Measurements from ENCODE around the gene SLC5A12.

SLC5A12 gene

DNA sequence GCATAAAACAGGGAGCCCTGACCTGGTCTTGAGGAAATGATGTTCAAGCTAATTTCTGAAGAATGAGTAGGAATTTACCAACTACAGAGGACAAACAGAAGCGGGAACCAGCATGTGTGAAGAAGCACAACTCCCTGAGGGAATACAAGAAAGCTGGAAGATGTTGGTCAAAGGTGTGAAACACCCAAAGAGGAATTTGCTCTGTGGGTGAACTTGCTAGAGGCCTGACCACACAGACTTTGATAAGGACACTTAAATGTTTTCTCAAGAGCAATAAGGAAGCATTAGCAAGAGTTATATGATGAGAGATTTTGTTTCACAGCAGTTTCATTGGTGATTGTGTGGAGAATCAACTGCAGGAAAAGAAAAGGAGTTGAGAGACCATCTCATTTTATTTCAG, 17.6 kb downstream of the SLC5A12 start:
- DNase-seq (ENCODE audit: low read depth in 1 of 2, low spot score in 1 of 2), result no peak
- no peak for TF ChIP-seq POLR2AphosphoS5 (IDR thresholded peaks at IDR 0.05; ENCODE audit: low read depth)
- no peak for TF ChIP-seq SPI1 (IDR thresholded peaks at IDR 0.05; ENCODE audit: borderline replicate concordance, low read depth)
- TF ChIP-seq, protein P1, sequence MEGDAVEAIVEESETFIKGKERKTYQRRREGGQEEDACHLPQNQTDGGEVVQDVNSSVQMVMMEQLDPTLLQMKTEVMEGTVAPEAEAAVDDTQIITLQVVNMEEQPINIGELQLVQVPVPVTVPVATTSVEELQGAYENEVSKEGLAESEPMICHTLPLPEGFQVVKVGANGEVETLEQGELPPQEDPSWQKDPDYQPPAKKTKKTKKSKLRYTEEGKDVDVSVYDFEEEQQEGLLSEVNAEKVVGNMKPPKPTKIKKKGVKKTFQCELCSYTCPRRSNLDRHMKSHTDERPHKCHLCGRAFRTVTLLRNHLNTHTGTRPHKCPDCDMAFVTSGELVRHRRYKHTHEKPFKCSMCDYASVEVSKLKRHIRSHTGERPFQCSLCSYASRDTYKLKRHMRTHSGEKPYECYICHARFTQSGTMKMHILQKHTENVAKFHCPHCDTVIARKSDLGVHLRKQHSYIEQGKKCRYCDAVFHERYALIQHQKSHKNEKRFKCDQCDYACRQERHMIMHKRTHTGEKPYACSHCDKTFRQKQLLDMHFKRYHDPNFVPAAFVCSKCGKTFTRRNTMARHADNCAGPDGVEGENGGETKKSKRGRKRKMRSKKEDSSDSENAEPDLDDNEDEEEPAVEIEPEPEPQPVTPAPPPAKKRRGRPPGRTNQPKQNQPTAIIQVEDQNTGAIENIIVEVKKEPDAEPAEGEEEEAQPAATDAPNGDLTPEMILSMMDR (IDR thresholded peaks at IDR 0.05; ENCODE audit: insufficient read depth, low read length), result no peak
- TF ChIP-seq, protein P2, sequence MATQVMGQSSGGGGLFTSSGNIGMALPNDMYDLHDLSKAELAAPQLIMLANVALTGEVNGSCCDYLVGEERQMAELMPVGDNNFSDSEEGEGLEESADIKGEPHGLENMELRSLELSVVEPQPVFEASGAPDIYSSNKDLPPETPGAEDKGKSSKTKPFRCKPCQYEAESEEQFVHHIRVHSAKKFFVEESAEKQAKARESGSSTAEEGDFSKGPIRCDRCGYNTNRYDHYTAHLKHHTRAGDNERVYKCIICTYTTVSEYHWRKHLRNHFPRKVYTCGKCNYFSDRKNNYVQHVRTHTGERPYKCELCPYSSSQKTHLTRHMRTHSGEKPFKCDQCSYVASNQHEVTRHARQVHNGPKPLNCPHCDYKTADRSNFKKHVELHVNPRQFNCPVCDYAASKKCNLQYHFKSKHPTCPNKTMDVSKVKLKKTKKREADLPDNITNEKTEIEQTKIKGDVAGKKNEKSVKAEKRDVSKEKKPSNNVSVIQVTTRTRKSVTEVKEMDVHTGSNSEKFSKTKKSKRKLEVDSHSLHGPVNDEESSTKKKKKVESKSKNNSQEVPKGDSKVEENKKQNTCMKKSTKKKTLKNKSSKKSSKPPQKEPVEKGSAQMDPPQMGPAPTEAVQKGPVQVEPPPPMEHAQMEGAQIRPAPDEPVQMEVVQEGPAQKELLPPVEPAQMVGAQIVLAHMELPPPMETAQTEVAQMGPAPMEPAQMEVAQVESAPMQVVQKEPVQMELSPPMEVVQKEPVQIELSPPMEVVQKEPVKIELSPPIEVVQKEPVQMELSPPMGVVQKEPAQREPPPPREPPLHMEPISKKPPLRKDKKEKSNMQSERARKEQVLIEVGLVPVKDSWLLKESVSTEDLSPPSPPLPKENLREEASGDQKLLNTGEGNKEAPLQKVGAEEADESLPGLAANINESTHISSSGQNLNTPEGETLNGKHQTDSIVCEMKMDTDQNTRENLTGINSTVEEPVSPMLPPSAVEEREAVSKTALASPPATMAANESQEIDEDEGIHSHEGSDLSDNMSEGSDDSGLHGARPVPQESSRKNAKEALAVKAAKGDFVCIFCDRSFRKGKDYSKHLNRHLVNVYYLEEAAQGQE (IDR thresholded peaks at IDR 0.05; ENCODE audit: insufficient replicate concordance, low read depth), result no peak
- TF ChIP-seq GABPA (IDR thresholded peaks at IDR 0.05; ENCODE audit: low read depth), result no peak

GRCh38 chr11:26703411-26704191, 18.3 kb downstream of the SLC5A12 start:
- no peak for DNase-seq (ENCODE audit: low read depth in 1 of 2, low spot score in 1 of 2)
- Histone ChIP-seq H3K27me3 (ENCODE audit: insufficient read depth, poor library complexity, severe bottlenecking) (no peaks in the 10 kb centered on the region), H3K27ac (replicated peaks) (no peak overlapping the region), H3K4me3 (replicated peaks; ENCODE audit: insufficient read depth, low read length) (no peak overlapping the region)
- TF ChIP-seq POLR2AphosphoS5 (IDR thresholded peaks at IDR 0.05; ENCODE audit: low read depth) (no peak), SPI1 (IDR thresholded peaks at IDR 0.05; ENCODE audit: borderline replicate concordance, low read depth) (no peak), GABPA (IDR thresholded peaks at IDR 0.05; ENCODE audit: low read depth) (no peak)
- TF ChIP-seq, protein P1 (IDR thresholded peaks at IDR 0.05; ENCODE audit: insufficient read depth, low read length), result no peak
- TF ChIP-seq, protein P2 (IDR thresholded peaks at IDR 0.05; ENCODE audit: insufficient replicate concordance, low read depth), result no peak

More for the DNA sequence above, 17.6 kb downstream of the SLC5A12 start:
- no peak overlapping the region for H3K4me3 ChIP-seq (replicated peaks; ENCODE audit: insufficient read depth, low read length)
- H3K27ac ChIP-seq (replicated peaks), result no peak overlapping the region
- no peaks in the 10 kb centered on the region for H3K27me3 ChIP-seq (ENCODE audit: insufficient read depth, poor library complexity, severe bottlenecking)

GRCh38 chr11:26702406-26702805, 19.5 kb downstream of the SLC5A12 start:
- TF ChIP-seq, protein P2 (IDR thresholded peaks at IDR 0.05; ENCODE audit: insufficient replicate concordance, low read depth), result no peak
- TF ChIP-seq, protein P1 (IDR thresholded peaks at IDR 0.05; ENCODE audit: insufficient read depth, low read length), result no peak
- TF ChIP-seq POLR2AphosphoS5 (IDR thresholded peaks at IDR 0.05; ENCODE audit: low read depth) (no peak), GABPA (IDR thresholded peaks at IDR 0.05; ENCODE audit: low read depth) (no peak), SPI1 (IDR thresholded peaks at IDR 0.05; ENCODE audit: borderline replicate concordance, low read depth) (no peak)
- H3K4me3 ChIP-seq (replicated peaks; ENCODE audit: insufficient read depth, low read length), result no peak overlapping the region
- DNase-seq (ENCODE audit: low read depth in 1 of 2, low spot score in 1 of 2), result no peak
- no peak overlapping the region for H3K27ac ChIP-seq (replicated peaks)
- H3K27me3 ChIP-seq (ENCODE audit: insufficient read depth, poor library complexity, severe bottlenecking), result no peaks in the 10 kb centered on the region

Data from HL-60 (cell line).